HL-60 (cell line): ENCODE results near the gene SMAD5.

Experiments used
- DNase-seq, 2 experiments: peaks; one replicate each; pipeline ENCODE4 v3.0.0-alpha.2; 2010 to 2020; ENCODE audit warnings: low read depth in 1 of 2, low spot score in 1 of 2
- H3K27ac ChIP-seq: fragments of 250-450 bp; sonication (Bioruptor Pico); replicated peaks from 2 replicates; pipeline ENCODE4 v1.5.1; 2020; ENCODE audit warnings: mild to moderate bottlenecking, moderate library complexity
- H3K27me3 ChIP-seq: fragments of 250-450 bp; sonication (Bioruptor Pico); 2 replicates; pipeline ENCODE4 v1.5.1; 2021; ENCODE audit warnings: mild to moderate bottlenecking, moderate library complexity; ENCODE audit not compliant: insufficient read depth, poor library complexity, severe bottlenecking
- H3K4me3 ChIP-seq: replicated peaks from 2 replicates; pipeline ENCODE4 v1.5.1; 2011; ENCODE audit warnings: mild to moderate bottlenecking, control low read depth, low read length; ENCODE audit not compliant: insufficient read depth
- CTCF ChIP-seq: IDR thresholded peaks from one replicate; pipeline ENCODE4 v1.5.1; 2011; ENCODE audit warnings: low read length, control low read depth, inconsistent platforms; ENCODE audit not compliant: insufficient read depth
- GABPA ChIP-seq: IDR thresholded peaks from 2 replicates; pipeline ENCODE4 v1.6.1; 2012; ENCODE audit warnings: low read depth
- POLR2AphosphoS5 ChIP-seq: IDR thresholded peaks from 2 replicates; pipeline ENCODE4 v1.6.1; 2012; ENCODE audit warnings: low read depth
- SPI1 ChIP-seq: IDR thresholded peaks from 2 replicates; pipeline ENCODE4 v1.6.1; 2012; ENCODE audit warnings: low read depth, mild to moderate bottlenecking, borderline replicate concordance
- TF ChIP-seq, protein P1 (sequence below): IDR thresholded peaks from 2 replicates; pipeline ENCODE4 v1.6.1; 2012; ENCODE audit warnings: low read depth; ENCODE audit not compliant: insufficient replicate concordance

The SMAD5 gene

GRCh38 chr5:136155078-136155477 is 22.4 kb downstream of the SMAD5 start:
- no peak for DNase-seq
- Histone ChIP-seq H3K27ac (no peak overlapping the region), H3K27me3 (no peaks in the 10 kb centered on the region), H3K4me3 (no peak overlapping the region)
- TF ChIP-seq GABPA: no peak
- TF ChIP-seq SPI1: no peak
- no peak for TF ChIP-seq CTCF
- TF ChIP-seq POLR2AphosphoS5: no peak
- TF ChIP-seq, protein P1, sequence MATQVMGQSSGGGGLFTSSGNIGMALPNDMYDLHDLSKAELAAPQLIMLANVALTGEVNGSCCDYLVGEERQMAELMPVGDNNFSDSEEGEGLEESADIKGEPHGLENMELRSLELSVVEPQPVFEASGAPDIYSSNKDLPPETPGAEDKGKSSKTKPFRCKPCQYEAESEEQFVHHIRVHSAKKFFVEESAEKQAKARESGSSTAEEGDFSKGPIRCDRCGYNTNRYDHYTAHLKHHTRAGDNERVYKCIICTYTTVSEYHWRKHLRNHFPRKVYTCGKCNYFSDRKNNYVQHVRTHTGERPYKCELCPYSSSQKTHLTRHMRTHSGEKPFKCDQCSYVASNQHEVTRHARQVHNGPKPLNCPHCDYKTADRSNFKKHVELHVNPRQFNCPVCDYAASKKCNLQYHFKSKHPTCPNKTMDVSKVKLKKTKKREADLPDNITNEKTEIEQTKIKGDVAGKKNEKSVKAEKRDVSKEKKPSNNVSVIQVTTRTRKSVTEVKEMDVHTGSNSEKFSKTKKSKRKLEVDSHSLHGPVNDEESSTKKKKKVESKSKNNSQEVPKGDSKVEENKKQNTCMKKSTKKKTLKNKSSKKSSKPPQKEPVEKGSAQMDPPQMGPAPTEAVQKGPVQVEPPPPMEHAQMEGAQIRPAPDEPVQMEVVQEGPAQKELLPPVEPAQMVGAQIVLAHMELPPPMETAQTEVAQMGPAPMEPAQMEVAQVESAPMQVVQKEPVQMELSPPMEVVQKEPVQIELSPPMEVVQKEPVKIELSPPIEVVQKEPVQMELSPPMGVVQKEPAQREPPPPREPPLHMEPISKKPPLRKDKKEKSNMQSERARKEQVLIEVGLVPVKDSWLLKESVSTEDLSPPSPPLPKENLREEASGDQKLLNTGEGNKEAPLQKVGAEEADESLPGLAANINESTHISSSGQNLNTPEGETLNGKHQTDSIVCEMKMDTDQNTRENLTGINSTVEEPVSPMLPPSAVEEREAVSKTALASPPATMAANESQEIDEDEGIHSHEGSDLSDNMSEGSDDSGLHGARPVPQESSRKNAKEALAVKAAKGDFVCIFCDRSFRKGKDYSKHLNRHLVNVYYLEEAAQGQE: no peak

DNA sequence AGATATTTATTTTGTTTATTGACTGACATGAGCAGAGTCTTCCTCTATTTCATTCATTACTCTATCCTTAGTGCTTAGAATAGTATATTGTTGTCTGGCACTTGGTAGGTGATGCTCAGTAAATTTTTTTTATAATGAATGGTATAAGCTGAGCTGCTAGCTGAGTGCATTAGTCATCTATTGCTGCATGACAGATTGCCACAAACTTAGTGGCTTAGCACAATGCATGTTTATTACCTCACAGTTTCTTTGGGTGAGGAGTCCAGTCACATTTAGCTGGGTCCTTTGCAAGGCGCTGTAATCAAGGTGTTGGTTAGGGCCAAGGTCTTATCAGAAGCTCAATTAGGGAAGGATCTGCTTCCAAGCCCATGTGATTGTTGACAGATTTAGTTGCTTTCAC is 23.1 kb downstream of the SMAD5 start:
- Histone ChIP-seq H3K27me3 (no peaks in the 10 kb centered on the region), H3K27ac (no peak overlapping the region), H3K4me3 (no peak overlapping the region)
- TF ChIP-seq GABPA: no peak
- TF ChIP-seq CTCF: no peak
- TF ChIP-seq SPI1: no peak
- no peak for TF ChIP-seq POLR2AphosphoS5
- TF ChIP-seq, protein P1: no peak
- no peak for DNase-seq

DNA sequence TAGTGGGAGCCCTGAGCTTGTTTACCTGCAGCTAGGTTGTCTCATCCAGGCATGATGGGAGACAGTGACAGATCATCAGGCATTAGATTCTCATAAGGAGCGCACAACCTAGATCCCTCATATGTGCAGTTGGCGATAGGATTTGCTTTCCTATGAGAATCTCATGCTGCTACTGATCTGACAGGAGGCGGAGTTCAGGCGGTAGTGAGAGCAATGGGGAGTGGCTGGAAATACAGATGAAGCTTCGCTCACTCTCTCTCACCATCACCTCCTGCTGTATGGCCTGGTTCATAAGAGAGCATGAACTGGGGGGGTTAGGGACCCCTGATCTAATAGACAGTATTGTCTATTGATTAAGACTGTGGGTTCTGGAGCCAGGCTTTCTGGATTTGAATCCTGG is 24.9 kb downstream of the SMAD5 start:
- no peak overlapping the region for H3K27ac ChIP-seq
- no peaks in the 10 kb centered on the region for H3K27me3 ChIP-seq
- DNase-seq: no peak
- TF ChIP-seq POLR2AphosphoS5: no peak
- no peak for TF ChIP-seq CTCF
- no peak for TF ChIP-seq SPI1
- TF ChIP-seq, protein P1: no peak
- no peak for TF ChIP-seq GABPA
- H3K4me3 ChIP-seq: no peak overlapping the region
